T-helper 17 cell (primary cell): ENCODE results near the gene INAFM1. TPM values are rescaled to one million over a fixed set of nuclear protein-coding genes. Genes with fewer than 3 reads are reported as not detected.

Source experiments
- ATAC-seq: fragments of 150-1000 bp; cut with Tn5 transposase; 2 replicates; pipeline ENCODE4 v1.10.0; 2021; ENCODE audit warnings: mild to moderate bottlenecking, moderate library complexity
- DNase-seq, 3 donors: peaks; one replicate each; pipeline versions ENCODE4 v3.0.0 to v3.0.0-alpha.2; 2020 to 2021
- H3K9me3 ChIP-seq: one replicate; pipeline ENCODE4 v1.7.0; 2013; ENCODE audit warnings: low read length, mild to moderate bottlenecking; ENCODE audit not compliant: control insufficient read depth, poor library complexity, severe bottlenecking
- H3K27ac Mint-ChIP-seq: one replicate; pipeline ENCODE4 v1.8.0; 2022; ENCODE audit warnings: mild to moderate bottlenecking, moderate library complexity, mixed read lengths
- H3K27me3 Mint-ChIP-seq: one replicate; pipeline ENCODE4 v1.8.0; 2022; ENCODE audit warnings: mixed read lengths
- H3K36me3 Mint-ChIP-seq: one replicate; pipeline ENCODE4 v1.8.0; 2022; ENCODE audit warnings: low read depth, mixed read lengths
- H3K4me1 Mint-ChIP-seq: one replicate; pipeline ENCODE4 v1.8.0; 2022; ENCODE audit warnings: mild to moderate bottlenecking, mixed read lengths
- H3K4me3 Mint-ChIP-seq: one replicate; pipeline ENCODE4 v1.8.0; 2022; ENCODE audit warnings: mild to moderate bottlenecking, moderate library complexity, mixed read lengths
- total RNA-seq, 4 donors: library from RNA in 2 of 4; stranded (reverse) in 2 of 4; gene quantifications; one replicate each; pipeline ENCODE4 v1.2.3 and lab custom pipeline; 2022 to 2026

INAFM1 gene
- total RNA-seq, 2 donors from 2014 or later = 9.2 to 9.9 TPM

- Mint-ChIP-seq H3K27me3 (peaks cover 32% of the 10 kb centered on the region), H3K36me3 (no peaks in the 10 kb centered on the region), H3K4me1 (peaks cover 2% of the 10 kb centered on the region), H3K27ac (peak overlapping the region; percentile 5), H3K4me3 (peak overlapping the region; percentile 45)
- no peak for DNase-seq
- no peaks in the 10 kb centered on the region for H3K9me3 ChIP-seq
- peak; percentile 54 for ATAC-seq
Measured at GRCh38 chr19:47315125-47315821, 40.6 kb downstream of the INAFM1 start.

GRCh38 chr19:47316513-47316912 lies 41.8 kb downstream of the INAFM1 start:
- peaks cover 2% of the 10 kb centered on the region for H3K4me1 Mint-ChIP-seq
- H3K27me3 Mint-ChIP-seq = peaks cover 31% of the 10 kb centered on the region
- no peak for ATAC-seq
- no peak for DNase-seq
- H3K27ac Mint-ChIP-seq = no peak overlapping the region
- H3K9me3 ChIP-seq = no peaks in the 10 kb centered on the region
- H3K36me3 Mint-ChIP-seq = no peaks in the 10 kb centered on the region
- H3K4me3 Mint-ChIP-seq = no peak overlapping the region

GRCh38 chr19:47319923-47320871 lies 45.5 kb downstream of the INAFM1 start:
- H3K36me3 Mint-ChIP-seq = no peaks in the 10 kb centered on the region
- H3K27ac Mint-ChIP-seq = no peak overlapping the region
- peaks cover 4% of the 10 kb centered on the region for H3K4me1 Mint-ChIP-seq
- peaks cover 29% of the 10 kb centered on the region for H3K27me3 Mint-ChIP-seq
- DNase-seq (no peak), ATAC-seq (no peak)
- H3K9me3 ChIP-seq = no peaks in the 10 kb centered on the region
- no peak overlapping the region for H3K4me3 Mint-ChIP-seq

- H3K9me3 ChIP-seq = no peaks in the 10 kb centered on the region
- peaks cover 2% of the 10 kb centered on the region for H3K4me1 Mint-ChIP-seq
- no peaks in the 10 kb centered on the region for H3K36me3 Mint-ChIP-seq
- ATAC-seq (no peak), DNase-seq (no peak)
- no peak overlapping the region for H3K4me3 Mint-ChIP-seq
- H3K27me3 Mint-ChIP-seq = peaks cover 22% of the 10 kb centered on the region
- no peak overlapping the region for H3K27ac Mint-ChIP-seq
Measured at GRCh38 chr19:47321630-47322029, 46.9 kb downstream of the INAFM1 start.

DNA sequence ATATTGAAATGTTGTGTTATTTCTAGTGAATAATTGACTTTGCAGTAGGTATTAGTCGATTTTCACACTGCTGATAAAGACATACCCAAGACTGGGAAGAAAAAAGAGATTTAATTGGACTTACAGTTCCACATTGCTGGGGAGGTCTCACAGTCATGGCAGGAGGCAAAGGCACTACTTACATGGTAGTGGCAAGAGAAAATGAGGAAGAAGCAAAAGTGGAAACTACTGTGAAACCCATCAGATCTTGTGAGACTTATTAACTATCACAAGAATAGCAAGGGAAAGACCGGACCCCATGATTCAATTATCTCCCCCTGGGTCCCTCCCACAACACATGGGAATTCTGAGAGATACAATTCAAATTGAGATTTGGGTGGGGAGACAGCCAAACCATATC lies 47.4 kb downstream of the INAFM1 start:
- DNase-seq = no peak
- Mint-ChIP-seq H3K4me1 (peaks cover 2% of the 10 kb centered on the region), H3K27ac (no peak overlapping the region), H3K36me3 (no peaks in the 10 kb centered on the region), H3K4me3 (no peak overlapping the region), H3K27me3 (peaks cover 22% of the 10 kb centered on the region)
- no peak for ATAC-seq
- H3K9me3 ChIP-seq = no peaks in the 10 kb centered on the region

DNA sequence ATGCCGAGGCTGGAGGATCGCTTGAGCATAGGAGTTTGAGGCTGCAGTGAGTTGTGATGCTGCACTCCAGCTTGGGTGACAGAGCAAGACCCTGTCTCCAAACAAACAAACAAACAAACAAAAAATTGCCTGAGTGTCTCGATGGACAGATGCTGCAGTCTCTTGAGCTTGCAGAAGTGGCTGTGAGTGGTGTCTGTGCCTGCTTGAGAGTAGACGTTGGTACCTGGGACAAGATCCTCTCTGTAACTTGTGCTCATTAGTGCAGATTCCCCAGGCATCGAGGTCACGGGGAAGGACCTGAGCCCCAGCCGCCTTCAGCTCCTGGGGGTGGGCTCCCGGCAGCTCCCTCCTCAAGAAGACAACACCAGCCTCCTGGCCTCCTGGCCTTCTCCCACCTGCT lies 48.7 kb downstream of the INAFM1 start:
- peaks cover 2% of the 10 kb centered on the region for H3K4me1 Mint-ChIP-seq
- H3K36me3 Mint-ChIP-seq = no peaks in the 10 kb centered on the region
- peaks cover 22% of the 10 kb centered on the region for H3K27me3 Mint-ChIP-seq
- H3K27ac Mint-ChIP-seq = no peak overlapping the region
- H3K9me3 ChIP-seq = no peaks in the 10 kb centered on the region
- DNase-seq (no peak), ATAC-seq (no peak)
- no peak overlapping the region for H3K4me3 Mint-ChIP-seq

- no peak for DNase-seq
- peaks cover 22% of the 10 kb centered on the region for H3K27me3 Mint-ChIP-seq
- ATAC-seq = no peak
- no peak overlapping the region for H3K27ac Mint-ChIP-seq
- no peak overlapping the region for H3K4me3 Mint-ChIP-seq
- no peaks in the 10 kb centered on the region for H3K9me3 ChIP-seq
- H3K4me1 Mint-ChIP-seq = peaks cover 2% of the 10 kb centered on the region
- H3K36me3 Mint-ChIP-seq = no peaks in the 10 kb centered on the region
Measured at GRCh38 chr19:47323872-47324271, 49.2 kb downstream of the INAFM1 start.

- H3K27ac Mint-ChIP-seq = no peak overlapping the region
- peaks cover 22% of the 10 kb centered on the region for H3K27me3 Mint-ChIP-seq
- no peaks in the 10 kb centered on the region for H3K36me3 Mint-ChIP-seq
- no peak overlapping the region for H3K4me3 Mint-ChIP-seq
- DNase-seq (no peak), ATAC-seq (peak; percentile 32)
- H3K4me1 Mint-ChIP-seq = peaks cover 2% of the 10 kb centered on the region
- H3K9me3 ChIP-seq = no peaks in the 10 kb centered on the region
Measured at GRCh38 chr19:47324502-47324901, 49.8 kb downstream of the INAFM1 start.

Other genes with a start within 250 kb of the INAFM1 start
- gene TMEM160, start 226.3 kb upstream of the INAFM1 start, total RNA-seq = 10 to 100 TPM; 22.2 to 26.1 TPM
- 10 to 100 TPM; 58.4 to 60.7 TPM for gene ZC3H4, start 161.1 kb upstream of the INAFM1 start, total RNA-seq
- 10 to 100 TPM; 36.2 to 37.0 TPM for gene SAE1, start 144.1 kb upstream of the INAFM1 start, total RNA-seq
- 10 to 100 TPM; 32.4 to 40.2 TPM for gene BBC3, start 43.7 kb upstream of the INAFM1 start, total RNA-seq
- 10 to 100 TPM; 35.6 to 53.7 TPM for gene CCDC9, start 18.4 kb upstream of the INAFM1 start, total RNA-seq
- gene C5AR1, start 35.0 kb downstream of the INAFM1 start, total RNA-seq = 10 to 100 TPM in 1 of 2 donors, 1 to 10 TPM in 1; 2.2 to 11.3 TPM
- gene C5AR2, start 57.3 kb downstream of the INAFM1 start, total RNA-seq = 1 to 10 TPM in 1 of 2 donors, under 1 TPM in 1; 0.70 to 1.4 TPM
- gene DHX34, start 74.4 kb downstream of the INAFM1 start, total RNA-seq = 10 to 100 TPM in 1 of 2 donors, 1 to 10 TPM in 1; 9.1 to 11.2 TPM
- gene MEIS3, start 144.6 kb downstream of the INAFM1 start, total RNA-seq = under 1 TPM in 1 of 2 donors, not detected in 1; 0.34 TPM
- not detected for gene SLC8A2, start 197.0 kb downstream of the INAFM1 start, total RNA-seq
- 1 to 10 TPM; 3.5 to 6.3 TPM for gene KPTN, start 209.3 kb downstream of the INAFM1 start, total RNA-seq
- gene NAPA, start 240.2 kb downstream of the INAFM1 start, total RNA-seq = 100 to 1,000 TPM; 124 to 133 TPM